K562 (cell line): Measurements from ENCODE around the gene RASSF3. TPM values are rescaled to one million over a fixed set of nuclear protein-coding genes. Genes with fewer than 3 reads are reported as not detected.

Source experiments
- ATAC-seq: fragments of 200-7000 bp; cut with Tn5 transposase; 3 replicates; pipeline ENCODE4 v1.9.1; 2020; ENCODE audit warnings: moderate library complexity
- BruUV-seq: library from RNA; stranded (reverse); fragments of 400-500 nt; replicated peaks from 2 replicates; lab custom pipeline; 2021; lab: Mats Ljungman, UMichigan
- CTCF ChIA-PET: fragments of 300-600 bp; formaldehyde crosslinking; extraction: SDS; loops from one replicate; lab custom pipeline; 2021; ENCODE audit warnings: low intra/inter-chr PET ratio; lab: Yijun Ruan, JAX
- POLR2A ChIA-PET: fragments of 300-600, 350-650 bp; sonication (Branson Sonifier 250); formaldehyde crosslinking; extraction: SDS; loops from one replicate; lab custom pipeline; 2021; ENCODE audit warnings: antibody characterized with exemption, inconsistent platforms; lab: Yijun Ruan, JAX
- DNase-seq, 4 experiments: peaks; one replicate each; pipeline versions ENCODE4 v3.0.0 to v3.0.0-alpha.2; 2011 to 2018; ENCODE audit warnings: low spot score in 3 of 4, mixed read lengths in 3 of 4; ENCODE audit errors: extremely low read depth in 1 of 4
- FAIRE-seq: peaks from 2 replicates; lab custom pipeline; 2011; peaks lifted over from hg19 to GRCh38; lab: Jason Lieb, UNC
- H2AFZ ChIP-seq: 2 replicates; pipeline ENCODE4 v1.6.0; 2011; ENCODE audit warnings: low read depth, low read length, control low read depth, inconsistent platforms
- H3K27ac ChIP-seq: fragments of 200-600 bp; 3 replicates; pipeline ENCODE4 v1.8.0; 2011; ENCODE audit warnings: low read depth, mild to moderate bottlenecking, control low read depth, inconsistent platforms, low read length, moderate library complexity, mixed read lengths; ENCODE audit errors: extremely low read depth
- H3K27me3 ChIP-seq, 2 experiments: fragments of 300-600 bp in 1 of 2; 2 replicates in 1 of 2; 3 replicates in 1 of 2; pipeline versions ENCODE4 v1.6.0 to v1.8.0; 2011; ENCODE audit warnings: inconsistent platforms in 2 of 2, low read length in 2 of 2, mild to moderate bottlenecking in 1 of 2, mixed read lengths in 1 of 2, moderate library complexity in 1 of 2; ENCODE audit not compliant: control insufficient read depth in 2 of 2, insufficient read depth in 2 of 2
- H3K36me3 ChIP-seq: fragments of 300-600 bp; 3 replicates; pipeline ENCODE4 v1.8.0; 2011; ENCODE audit warnings: mild to moderate bottlenecking, low read length, inconsistent platforms; ENCODE audit not compliant: control insufficient read depth, insufficient read depth
- H3K4me1 ChIP-seq, 2 experiments: fragments of 200-600 bp in 1 of 2; replicated peaks in 1 of 2; 2 replicates in 1 of 2; 3 replicates in 1 of 2; pipeline versions ENCODE4 v1.5.1 to v1.8.0; 2011; ENCODE audit warnings: inconsistent platforms in 2 of 2, low read length in 2 of 2, mild to moderate bottlenecking in 1 of 2, mixed read lengths in 1 of 2, moderate library complexity in 1 of 2; ENCODE audit not compliant: control insufficient read depth in 2 of 2, insufficient read depth in 2 of 2
- H3K4me2 ChIP-seq: 2 replicates; pipeline ENCODE4 v1.6.1; 2011; ENCODE audit warnings: low read length, control low read depth, inconsistent platforms, mixed read lengths; ENCODE audit not compliant: insufficient read depth
- H3K4me3 ChIP-seq: fragments of 200-600 bp; sonication (generic), shearing (Covaris generic); 2 replicates; pipeline ENCODE4 v1.5.1; 2016; ENCODE audit warnings: control low read depth, inconsistent platforms
- H3K79me2 ChIP-seq: fragments of 200-600 bp; 3 replicates; pipeline ENCODE4 v1.8.0; 2011; ENCODE audit warnings: low read length, inconsistent platforms; ENCODE audit not compliant: control insufficient read depth, insufficient read depth
- H3K9ac ChIP-seq, 2 experiments: 2 replicates each; pipeline versions ENCODE4 v1.6.0 to v1.6.1; 2011; ENCODE audit warnings: low read depth in 2 of 2, low read length in 2 of 2, control low read depth in 1 of 2, inconsistent platforms in 1 of 2, mild to moderate bottlenecking in 1 of 2, mixed read lengths in 1 of 2; ENCODE audit not compliant: insufficient read depth in 1 of 2
- H3K9me1 ChIP-seq: one replicate; pipeline ENCODE4 v1.6.0; 2011; ENCODE audit warnings: inconsistent platforms, mild to moderate bottlenecking, low read length, moderate library complexity; ENCODE audit not compliant: control insufficient read depth, insufficient read depth
- H3K9me3 ChIP-seq: replicated peaks from 2 replicates; pipeline ENCODE4 v1.5.1; 2011; ENCODE audit warnings: low read depth, low read length, inconsistent platforms; ENCODE audit not compliant: control insufficient read depth, insufficient read depth
- H4K20me1 ChIP-seq: replicated peaks from 2 replicates; pipeline ENCODE4 v1.6.1; 2011; ENCODE audit warnings: low read length, inconsistent platforms, mixed read lengths; ENCODE audit not compliant: control insufficient read depth, insufficient read depth
- BHLHE40 ChIP-seq: IDR thresholded peaks from 2 replicates; pipeline ENCODE4 v1.6.1; 2011; ENCODE audit warnings: low read length, improper control_type of control experiment
- COPS2 ChIP-seq: fragments of 450-650 bp; conservative IDR thresholded peaks from 2 replicates; pipeline ENCODE4 v1.6.1; 2016; ENCODE audit warnings: mild to moderate bottlenecking, moderate library complexity
- CUX1 ChIP-seq: fragments of 200-800 bp; sonication (Bioruptor generic); IDR thresholded peaks from 2 replicates; pipeline ENCODE4 v1.6.1; 2016; ENCODE audit warnings: missing genetic modification characterization, missing compliant biosample characterization
- GATAD2A ChIP-seq: fragments of 450-650 bp; IDR thresholded peaks from 2 replicates; pipeline ENCODE4 v1.6.1; 2017
- HDAC3 ChIP-seq: fragments of 450-650 bp; IDR thresholded peaks from 2 replicates; pipeline ENCODE4 v1.6.1; 2018; ENCODE audit warnings: borderline replicate concordance, mild to moderate bottlenecking, moderate library complexity; ENCODE audit not compliant: partially characterized antibody
- MTA1 ChIP-seq: fragments of 450-650 bp; IDR thresholded peaks from 2 replicates; pipeline ENCODE4 v1.6.1; 2017; ENCODE audit warnings: borderline replicate concordance
- NCOA1 ChIP-seq: fragments of 450-650 bp; IDR thresholded peaks from 2 replicates; pipeline ENCODE4 v1.6.1; 2016; ENCODE audit warnings: low read depth
- PPARD ChIP-seq: fragments of 250-450 bp; sonication (Bioruptor Pico); IDR thresholded peaks from 2 replicates; pipeline ENCODE4 v1.8.0; 2022; ENCODE audit warnings: inconsistent platforms, mild to moderate bottlenecking, moderate library complexity
- RFX7 ChIP-seq: fragments of 250-450 bp; sonication (Bioruptor Pico); IDR thresholded peaks from 2 replicates; pipeline ENCODE4 v1.5.1; 2021; ENCODE audit warnings: mild to moderate bottlenecking
- SIN3B ChIP-seq: fragments of 450-650 bp; IDR thresholded peaks from 2 replicates; pipeline ENCODE4 v1.6.1; 2017; ENCODE audit warnings: low read depth, mild to moderate bottlenecking, moderate library complexity
- SRSF9 ChIP-seq: fragments of 200-400 bp; formaldehyde crosslinking; IDR thresholded peaks from 2 replicates; pipeline ENCODE4 v1.6.1; 2017; ENCODE audit warnings: low read depth, low read length, borderline replicate concordance
- SUPT5H ChIP-seq: fragments of 450-650 bp; IDR thresholded peaks from 2 replicates; pipeline ENCODE4 v1.6.1; 2016
- YY1 ChIP-seq, 3 experiments: IDR thresholded peaks; 2 replicates each; pipeline ENCODE4 v1.6.1; 2011; ENCODE audit warnings: low read length in 2 of 3, mild to moderate bottlenecking in 2 of 3, moderate library complexity in 2 of 3, borderline replicate concordance in 1 of 3, control low read depth in 1 of 3, low read depth in 1 of 3; ENCODE audit not compliant: insufficient read depth in 3 of 3, insufficient replicate concordance in 2 of 3, control insufficient read depth in 1 of 3, insufficient read length in 1 of 3; ENCODE audit errors: extremely low read depth in 1 of 3
- ZBTB1 ChIP-seq: sonication (generic); formaldehyde crosslinking; IDR thresholded peaks from 2 replicates; pipeline ENCODE4 v1.8.1; 2023; ENCODE audit warnings: missing genetic modification reagents, low read depth, mild to moderate bottlenecking, borderline replicate concordance
- ZKSCAN1 ChIP-seq: fragments of 150-350 bp; IDR thresholded peaks from 2 replicates; pipeline ENCODE4 v1.6.1; 2016; ENCODE audit warnings: low read depth, low read length
- ZKSCAN3 ChIP-seq: fragments of 250-450 bp; sonication (Bioruptor Pico); IDR thresholded peaks from 2 replicates; pipeline ENCODE4 v1.4.0; 2020
- ZNF12 ChIP-seq: sonication (generic); formaldehyde crosslinking; IDR thresholded peaks from 2 replicates; pipeline ENCODE4 v1.4.0; 2020; ENCODE audit warnings: mild to moderate bottlenecking, missing genetic modification reagents
- ZNF23 ChIP-seq: fragments of 250-450 bp; sonication (Bioruptor Pico); IDR thresholded peaks from 2 replicates; pipeline ENCODE4 v1.4.0; 2020; ENCODE audit warnings: mild to moderate bottlenecking
- ZNF280A ChIP-seq: fragments of 450-650 bp; IDR thresholded peaks from 2 replicates; pipeline ENCODE4 v1.6.1; 2018; ENCODE audit warnings: mild to moderate bottlenecking, low read depth; ENCODE audit not compliant: partially characterized antibody
- WGBS: fragments of 100-300 bp; shearing (Covaris generic); methylation state at CpG from one replicate; pipeline ENCODE4 v1.1.6; 2016; ENCODE audit warnings: low coverage, mixed read lengths; ENCODE audit not compliant: insufficient coverage; ENCODE audit errors: missing lambda C conversion rate; 5-methylcytosine and 5-hydroxymethylcytosine counted together
- in situ Hi-C: fragments of 300-500 bp; cut with MboI; formaldehyde crosslinking; loops from 4 replicates; pipeline ENCODE4 v1.15.0; 2018; ENCODE audit warnings: inconsistent platforms, mixed read lengths
- intact Hi-C: fragments of 100-400 bp; cut with micrococcal nuclease; formaldehyde crosslinking; loops from 2 replicates; pipeline ENCODE4 v1.14.2; 2022
- polyA plus RNA-seq, 8 experiments: library from polyadenylated mRNA; depleted of rRNA in 4 of 8; stranded (reverse) in 5 of 8; unstranded in 3 of 8; fragments of >200 nt; fragmentation: Nextera tagmentation in 2 of 8; fragmentation: Illumina TruSeq in 1 of 8; extraction: Ambion mirVana in 2 of 8; extraction: Trizol in 1 of 8; gene quantifications; 2 replicates each; pipeline versions ENCODE4 v1.2.1 to v1.2.3, GENCODE V29; 2011 to 2014; ENCODE audit warnings: inconsistent platforms in 1 of 8, missing spikeins in 1 of 8
- total RNA-seq, 7 experiments: library from RNA; depleted of rRNA in 6 of 7; stranded (reverse); fragments of >200 nt in 6 of 7; fragmentation: Illumina TruSeq in 2 of 7; extraction: Trizol in 2 of 7; gene quantifications; 2 replicates each; pipeline versions ENCODE4 v1.2.1 to v1.2.3, GENCODE V29; 2011 to 2021; ENCODE audit warnings: low replicate concordance in 1 of 7

The RASSF3 gene
- total and polyA plus RNA-seq, 9 of the 15 experiments (the other 6 are each of a cell fraction or from before 2014, with no cell fraction given): 3.7 to 39.2 (median 20.2) TPM

- peaks cover 72% of the 10 kb centered on the region for H3K36me3 ChIP-seq
- H2AFZ ChIP-seq: no peak overlapping the region
- no peak for TF ChIP-seq SUPT5H
- TF ChIP-seq CUX1 (CRISPR knock-in tag): no peak
- TF ChIP-seq HDAC3: no peak
- TF ChIP-seq ZKSCAN1: no peak
- no peak for TF ChIP-seq YY1 (IDR thresholded peaks at IDR 0.05; ENCODE audit: borderline replicate concordance in 1 of 3, control insufficient read depth in 1 of 3, extremely low read depth in 1 of 3, insufficient read depth in 3 of 3, insufficient read length in 1 of 3, insufficient replicate concordance in 2 of 3, low read depth in 1 of 3, low read length in 2 of 3)
- TF ChIP-seq SRSF9: no peak
- no peak for TF ChIP-seq ZNF12 (CRISPR knock-in tag)
- no peak for TF ChIP-seq ZNF23 (CRISPR knock-in tag)
- TF ChIP-seq ZBTB1 (CRISPR knock-in tag): no peak
- TF ChIP-seq NCOA1: no peak
- TF ChIP-seq BHLHE40: no peak
- no peak for TF ChIP-seq ZKSCAN3
- no peak for TF ChIP-seq COPS2
- no peak for TF ChIP-seq SIN3B
- TF ChIP-seq MTA1: no peak
- no peak for TF ChIP-seq GATAD2A
- no peak for TF ChIP-seq ZNF280A
- no peak for TF ChIP-seq RFX7 (CRISPR knock-in tag)
- no peak for TF ChIP-seq PPARD
- no peaks in the 10 kb centered on the region for H3K9me1 ChIP-seq
- no peak for FAIRE-seq
- H3K4me1 ChIP-seq: no peaks in the 10 kb centered on the region
- no peaks in the 10 kb centered on the region for H3K79me2 ChIP-seq
- ChIA-PET POLR2A (interaction anchor here (0.6 to 1.1 kb wide), 2 partner anchors 9 to 218 kb away, joined by 3 read pairs; no protein-coding TSS in a partner anchor), CTCF (no interaction called here)
- H3K27me3 ChIP-seq: no peaks in the 10 kb centered on the region
- WGBS: 87% methylated on average over 3 of the region's 3 CpGs
- no peaks in the 10 kb centered on the region for H4K20me1 ChIP-seq
- no TSS peak for BruUV-seq
- no peak overlapping the region for H3K9ac ChIP-seq
- no peak for ATAC-seq
- intact Hi-C loops: no loop called here
- no peaks in the 10 kb centered on the region for H3K9me3 ChIP-seq
- in situ Hi-C loops: no loop called here
- H3K27ac ChIP-seq: no peak overlapping the region
- no peak overlapping the region for H3K4me3 ChIP-seq
- DNase-seq: no peak
- no peak overlapping the region for H3K4me2 ChIP-seq
Observed at GRCh38 chr12:64743206-64743605, 132.9 kb downstream of the RASSF3 start.
